Activated CD4-positive, CD25-positive, alpha-beta regulatory T cell treated with anti-CD3 and anti-CD28 coated beads, Interleukin-2, amount 50 U/mL, for 16 hours (primary cell): ENCODE data around the gene RIPPLY3.
A peak's percentile ranks its signal among the peaks of the same experiment; 100 is the strongest.

Source experiments
- DNase-seq: peaks from one replicate; pipeline ENCODE4 v3.0.0-alpha.2; 2020; ENCODE audit warnings: low read depth, low spot score

RIPPLY3 gene

GRCh38 chr21:37006486-37007291 is at the start of gene RIPPLY3:
Gene RIPPLY3, plus strand, starts transcription at chr21:37006702. Its CDS starts 71 bp downstream, at chr21:37006773.
- DNase-seq: no peak

- DNase-seq: no peak
Observed at GRCh38 chr21:36959020-36959835, 47.3 kb upstream of the RIPPLY3 start.

- DNase-seq: no peak
Observed at GRCh38 chr21:36960676-36961284, 45.7 kb upstream of the RIPPLY3 start.

- DNase-seq: no peak
Observed at GRCh38 chr21:36962098-36962780, 44.3 kb upstream of the RIPPLY3 start.

- DNase-seq: no peak
Observed at GRCh38 chr21:36964398-36964797, 42.1 kb upstream of the RIPPLY3 start.

GRCh38 chr21:36964827-36965719 is 41.4 kb upstream of the RIPPLY3 start:
- DNase-seq: no peak

- no peak for DNase-seq
Observed at GRCh38 chr21:36965720-36966065, 40.8 kb upstream of the RIPPLY3 start.

- peak; percentile 45 for DNase-seq
Observed at GRCh38 chr21:36966066-36966820, 40.3 kb upstream of the RIPPLY3 start, which contains the start of gene HLCS. Gene HLCS, minus strand, starts transcription at chr21:36966669. Its CDS starts 31 bp downstream, at chr21:36966638.

- no peak for DNase-seq
Observed at GRCh38 chr21:36966821-36967768, 39.4 kb upstream of the RIPPLY3 start.

- no peak for DNase-seq
Observed at GRCh38 chr21:36968414-36968813, 38.1 kb upstream of the RIPPLY3 start.

- no peak for DNase-seq
Observed at GRCh38 chr21:36968976-36969375, 37.5 kb upstream of the RIPPLY3 start.

- DNase-seq: no peak
Observed at GRCh38 chr21:36973986-36974850, 32.3 kb upstream of the RIPPLY3 start.

GRCh38 chr21:36974851-36975192 is 31.7 kb upstream of the RIPPLY3 start:
- no peak for DNase-seq

GRCh38 chr21:36976228-36976861 is 30.2 kb upstream of the RIPPLY3 start:
- no peak for DNase-seq

GRCh38 chr21:36976882-36977651 is 29.4 kb upstream of the RIPPLY3 start:
- DNase-seq: no peak

GRCh38 chr21:36980280-36981048 is 26.0 kb upstream of the RIPPLY3 start:
- DNase-seq: no peak
